Measurements from ENCODE around the gene ARHGEF4. TPM values are rescaled to one million over a fixed set of nuclear protein-coding genes. Genes with fewer than 3 reads are reported as not detected.

Gene ARHGEF4
- total RNA-seq, 1 donor from 2014 or later, result 9.4 TPM

DNA sequence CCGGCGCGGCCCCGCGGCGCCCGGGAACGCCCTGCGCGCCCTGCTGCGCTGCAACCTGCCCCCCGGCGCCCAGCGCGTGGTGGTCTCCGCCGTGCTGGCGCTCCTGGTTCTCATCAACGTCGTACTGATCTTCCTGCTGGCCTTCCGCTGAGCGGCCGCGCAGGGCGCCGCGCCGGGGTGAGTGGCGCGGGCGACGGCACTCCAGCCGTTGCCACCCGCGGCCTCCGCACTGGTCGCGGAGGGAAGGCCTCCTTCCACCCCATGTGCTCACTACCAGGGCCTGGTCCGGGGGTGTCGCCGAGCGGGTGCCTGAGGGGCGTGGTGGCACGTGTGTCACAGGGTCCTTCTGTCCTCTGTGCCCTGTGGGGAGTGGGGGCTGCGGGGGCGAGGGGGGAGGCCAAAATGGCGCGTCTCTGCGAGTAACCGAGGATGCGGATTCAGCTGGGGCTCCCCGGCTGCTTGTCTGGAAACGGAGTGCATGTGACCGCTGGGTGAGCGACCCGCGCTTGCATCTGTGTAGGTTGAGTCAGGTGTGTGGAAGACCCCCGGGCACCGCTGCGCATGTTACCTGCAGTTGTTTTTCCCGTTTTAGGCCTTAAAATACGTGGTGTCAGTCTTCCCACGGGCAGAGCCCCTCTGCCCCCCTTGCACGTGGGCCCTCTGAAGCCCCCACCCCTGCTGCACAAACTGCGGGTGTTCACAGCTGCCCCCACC is 198.6 kb downstream of the ARHGEF4 start:
- DNase-seq (ENCODE audit: low spot score), result peak; percentile 87

GRCh38 chr2:131035826-131036231 is 199.1 kb downstream of the ARHGEF4 start:
- DNase-seq (ENCODE audit: low spot score), result no peak

DNA sequence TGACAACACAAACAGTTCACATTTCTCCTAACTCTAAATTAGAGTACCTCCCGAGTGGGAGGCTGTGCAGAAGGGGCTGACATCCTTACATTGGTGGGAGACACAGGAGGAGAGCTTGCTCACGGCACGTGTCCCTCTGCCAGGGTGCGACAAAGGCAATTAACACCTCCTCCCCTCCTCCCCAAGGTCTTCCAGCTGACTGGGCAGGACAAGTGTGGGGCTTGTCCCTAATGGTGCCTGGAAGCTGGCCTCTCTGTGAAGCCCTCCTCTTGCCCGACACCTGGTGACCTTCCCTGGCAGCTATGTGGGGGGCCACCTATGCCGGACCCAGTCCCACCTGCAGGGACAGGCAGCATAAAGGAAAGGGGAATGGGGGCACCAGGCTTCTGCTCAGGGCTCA is 199.6 kb downstream of the ARHGEF4 start:
- peak; percentile 55 for DNase-seq (ENCODE audit: low spot score)

DNA sequence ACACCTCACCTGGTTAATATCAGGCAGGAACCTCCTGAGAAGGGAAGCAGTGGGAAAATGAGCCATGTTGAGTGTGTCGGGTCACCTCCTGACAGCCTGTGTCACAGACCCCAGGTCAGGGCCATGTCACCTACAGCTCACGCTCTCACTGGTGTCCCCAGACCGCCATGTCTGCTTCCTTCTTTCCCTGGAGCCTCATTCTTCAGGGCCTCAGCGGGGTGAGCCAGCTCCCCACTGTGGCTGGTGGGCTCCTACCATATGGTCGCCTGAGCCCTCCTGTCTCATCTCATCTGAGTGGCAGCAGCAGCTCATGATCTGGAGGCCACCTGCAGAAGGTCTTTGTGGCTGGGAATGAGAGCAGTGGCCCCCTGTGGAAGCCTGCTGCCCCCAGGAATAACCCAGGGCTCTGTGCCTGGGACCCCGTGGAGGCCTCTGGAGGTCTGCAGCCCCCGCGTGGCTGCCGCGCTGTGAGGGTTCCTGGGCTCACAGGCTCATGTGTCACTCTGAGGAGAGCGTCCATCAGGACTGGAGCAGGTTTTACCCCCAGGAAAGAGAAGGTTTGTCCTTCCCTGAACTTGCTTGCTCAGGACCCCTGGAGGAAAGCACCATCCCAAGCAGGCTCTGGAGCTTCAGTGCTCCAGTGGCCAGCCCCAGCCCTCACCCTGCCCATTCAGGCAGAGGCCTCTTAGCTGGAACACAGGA is 200.1 kb downstream of the ARHGEF4 start:
- peak; percentile 60 for DNase-seq (ENCODE audit: low spot score)

- peak; percentile 87 for DNase-seq (ENCODE audit: low spot score)
These were observed 200.9 kb downstream of the ARHGEF4 start for GRCh38 chr2:131037398-131038257.

DNA sequence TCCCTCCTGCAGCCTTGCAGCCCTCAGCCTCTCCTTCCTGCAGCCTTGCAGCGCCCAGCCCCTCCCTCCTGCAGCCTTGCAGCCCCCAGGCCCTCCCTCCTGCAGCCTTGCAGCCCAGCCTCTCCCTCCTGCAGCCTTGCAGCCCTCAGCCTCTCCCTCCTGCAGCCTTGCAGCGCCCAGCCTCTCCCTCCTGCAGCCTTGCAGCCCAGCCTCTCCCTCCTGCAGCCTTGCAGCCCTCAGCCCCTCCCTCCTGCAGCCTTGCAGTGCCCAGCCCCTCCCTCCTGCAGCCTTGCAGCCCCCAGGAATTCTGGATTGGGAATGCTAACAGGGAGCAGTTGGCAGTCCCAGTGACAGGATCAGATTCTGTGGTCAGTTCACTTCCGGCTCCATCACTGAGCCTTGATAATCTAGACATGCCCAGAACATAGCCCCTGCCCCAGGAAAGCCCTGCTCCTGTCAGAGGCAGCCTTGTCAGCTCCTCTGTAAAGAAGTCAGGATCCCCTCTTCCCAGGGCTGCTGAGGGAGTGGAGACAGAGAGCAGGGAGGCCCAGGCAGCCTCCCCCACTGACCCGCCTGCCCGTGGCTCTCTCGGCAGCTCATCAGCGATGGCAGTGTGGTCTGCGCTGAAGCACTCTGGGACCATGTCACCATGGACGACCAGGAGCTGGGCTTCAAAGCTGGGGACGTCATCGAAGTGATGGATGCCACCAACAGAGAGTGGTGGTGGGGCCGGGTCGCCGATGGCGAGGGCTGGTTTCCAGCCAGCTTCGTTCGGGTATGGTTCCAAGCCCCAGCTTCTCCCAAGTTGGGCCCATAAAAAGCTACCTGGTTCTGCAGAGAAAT is 201.8 kb downstream of the ARHGEF4 start:
- DNase-seq (ENCODE audit: low spot score), result peak; percentile 49

DNA sequence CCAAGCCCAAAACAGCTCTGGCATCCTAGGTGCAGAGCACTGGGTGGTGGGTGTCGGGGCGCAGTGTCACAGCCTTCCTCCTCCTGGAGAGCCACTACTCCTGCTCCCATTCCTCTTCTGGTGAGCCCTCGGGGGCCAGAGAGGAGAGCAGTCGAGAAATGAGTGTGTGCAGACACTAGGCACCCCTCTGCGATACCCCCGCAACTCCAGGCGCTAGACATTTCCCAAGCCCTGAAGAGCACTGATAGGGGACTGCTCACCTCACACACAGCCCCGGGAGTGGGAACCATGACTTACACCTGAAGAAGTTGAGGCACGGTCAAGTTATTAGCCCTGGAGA is 202.4 kb downstream of the ARHGEF4 start:
- no peak for DNase-seq (ENCODE audit: low spot score)

GRCh38 chr2:131039535-131039907 is 202.8 kb downstream of the ARHGEF4 start:
- DNase-seq (ENCODE audit: low spot score), result peak; percentile 75

GRCh38 chr2:131039908-131040660 is 203.4 kb downstream of the ARHGEF4 start:
- peak; percentile 82 for DNase-seq (ENCODE audit: low spot score)

DNA sequence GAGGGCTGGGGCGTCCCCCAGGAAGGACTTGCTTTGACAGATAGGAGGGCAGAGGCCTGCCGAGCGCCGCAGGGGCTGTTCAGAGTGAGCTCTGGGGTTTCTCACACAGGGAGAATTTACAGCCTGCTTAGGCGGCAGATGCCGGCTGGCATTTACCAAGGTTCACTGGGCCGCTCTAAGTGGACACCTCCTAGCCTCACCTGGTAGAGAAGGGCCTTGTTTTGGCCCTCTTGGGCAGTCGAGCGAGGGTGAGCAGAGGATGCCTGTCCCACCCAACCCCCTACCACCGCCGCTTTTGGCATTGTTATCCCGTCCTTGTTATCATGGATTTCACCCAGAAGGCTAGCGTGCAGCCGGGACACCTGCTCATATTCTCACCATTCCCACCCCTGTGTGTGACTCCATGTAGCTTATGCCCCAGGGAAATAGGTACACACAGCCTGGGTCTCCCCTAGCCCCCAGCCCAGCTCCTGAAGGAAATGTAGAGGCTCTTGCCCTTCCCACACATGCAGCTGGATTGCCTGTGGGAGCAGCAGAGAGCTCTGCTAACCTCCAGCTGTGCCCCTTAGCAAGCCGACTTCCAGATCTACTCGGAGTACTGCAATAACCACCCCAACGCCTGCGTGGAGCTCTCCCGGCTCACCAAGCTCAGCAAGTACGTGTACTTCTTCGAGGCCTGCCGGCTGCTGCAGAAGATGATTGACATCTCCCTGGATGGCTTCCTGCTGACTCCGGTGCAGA is 204.1 kb downstream of the ARHGEF4 start:
- peak; percentile 84 for DNase-seq (ENCODE audit: low spot score)

GRCh38 chr2:131041402-131042147 is 204.9 kb downstream of the ARHGEF4 start:
- DNase-seq (ENCODE audit: low spot score), result peak; percentile 80

DNA sequence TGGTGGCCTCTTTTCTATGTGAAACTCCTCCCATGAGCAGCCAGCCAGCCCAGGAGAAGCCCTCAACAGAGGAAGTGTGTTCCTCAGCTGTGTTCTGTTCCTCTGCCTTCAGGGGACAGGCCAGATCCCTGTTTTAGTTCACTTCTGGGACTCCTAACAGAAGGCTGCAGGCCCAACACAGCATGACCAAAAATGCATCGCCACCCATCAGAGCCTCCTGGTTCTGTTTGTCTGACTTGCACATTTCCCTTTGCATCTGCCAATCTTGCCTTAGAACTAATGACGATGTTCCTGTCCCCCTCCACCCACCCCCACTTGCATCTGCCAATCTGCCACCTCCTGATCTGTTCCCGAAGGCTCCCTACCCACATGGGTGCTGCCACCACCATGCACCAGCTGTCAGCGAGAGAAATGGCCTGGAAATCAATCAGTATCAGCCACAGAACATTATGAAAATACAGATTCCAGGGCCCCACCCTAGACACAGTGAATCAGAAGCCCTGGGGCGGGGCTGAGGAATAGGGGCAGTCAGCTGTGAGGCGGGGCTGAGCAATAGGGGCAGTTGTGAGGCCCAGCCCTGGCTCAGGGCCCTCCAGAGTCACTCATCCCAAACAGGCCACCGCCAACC is 205.5 kb downstream of the ARHGEF4 start:
- DNase-seq (ENCODE audit: low spot score), result peak; percentile 57

GRCh38 chr2:131043199-131044074 is 206.7 kb downstream of the ARHGEF4 start:
- DNase-seq (ENCODE audit: low spot score), result peak; percentile 86

DNA sequence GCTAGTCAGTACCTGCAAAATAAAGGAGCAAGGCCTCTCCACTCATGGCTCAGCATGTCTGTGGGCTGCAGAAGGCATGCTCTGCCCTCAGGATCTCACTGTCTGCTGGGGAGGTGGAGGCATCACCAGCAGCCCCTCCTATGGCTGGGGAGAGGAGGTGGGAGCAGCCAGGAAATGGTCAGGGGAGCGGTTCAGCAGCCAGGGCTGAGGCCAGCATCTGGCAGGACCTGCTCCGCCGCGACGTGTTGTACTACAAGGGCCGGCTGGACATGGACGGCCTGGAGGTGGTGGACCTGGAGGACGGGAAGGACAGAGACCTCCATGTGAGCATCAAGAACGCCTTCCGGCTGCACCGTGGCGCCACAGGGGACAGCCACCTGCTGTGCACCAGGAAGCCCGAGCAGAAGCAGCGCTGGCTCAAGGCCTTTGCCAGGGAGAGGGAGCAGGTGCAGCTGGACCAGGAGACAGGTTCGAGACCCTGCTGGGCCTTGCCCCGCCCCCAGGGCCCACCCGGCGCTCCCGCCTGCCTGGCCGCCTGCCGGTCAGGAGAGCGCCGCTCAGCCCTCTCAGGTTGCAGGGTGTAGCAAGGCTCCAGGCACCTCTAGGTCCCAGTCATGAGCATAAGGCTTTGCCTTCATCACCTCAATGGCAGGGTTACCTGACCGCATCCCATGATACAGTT is 207.5 kb downstream of the ARHGEF4 start:
- peak; percentile 68 for DNase-seq (ENCODE audit: low spot score)

- DNase-seq (ENCODE audit: low spot score), result peak; percentile 68
These were observed 208.0 kb downstream of the ARHGEF4 start for GRCh38 chr2:131044757-131045150.

DNA sequence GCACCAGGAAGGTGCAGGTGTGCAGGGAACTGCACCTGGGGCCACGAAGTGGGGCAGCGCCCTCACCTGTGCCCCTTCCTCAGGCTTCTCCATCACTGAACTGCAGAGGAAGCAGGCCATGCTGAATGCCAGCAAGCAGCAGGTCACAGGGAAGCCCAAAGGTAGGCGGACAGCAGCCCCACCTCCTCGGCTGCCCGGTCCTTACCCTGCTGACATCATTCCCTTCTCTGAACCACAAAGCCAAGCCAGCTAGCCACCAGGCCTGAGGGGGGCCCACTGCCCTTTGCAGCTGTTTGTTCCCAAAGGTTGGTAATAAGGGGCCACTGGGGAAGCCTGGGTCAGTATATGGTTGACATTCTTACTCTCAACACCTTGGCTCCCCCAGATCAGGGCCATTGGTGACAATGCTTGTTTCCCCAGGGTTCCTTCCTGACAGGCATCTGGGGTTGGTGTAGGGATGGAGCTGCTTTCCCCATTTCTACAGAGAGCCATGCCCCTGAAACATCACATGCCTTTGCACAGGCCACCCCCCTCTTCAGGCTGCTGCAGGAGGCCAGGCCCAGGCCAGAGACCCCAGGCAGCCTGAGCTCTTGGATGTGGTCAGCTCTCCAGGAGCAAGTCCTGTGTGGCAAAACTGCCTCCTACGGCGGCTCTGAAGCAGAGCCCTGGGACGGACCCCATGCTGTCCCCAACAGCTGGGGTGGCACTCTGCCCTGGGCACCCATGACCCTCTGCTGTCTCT is 208.7 kb downstream of the ARHGEF4 start:
- DNase-seq (ENCODE audit: low spot score), result peak; percentile 84

Data from mesenteric fat pad (tissue), 1 donor.